Measurements from ENCODE around the gene MC5R.

MC5R gene

GRCh38 chr18:13823707-13824395, at the start of gene MC5R:
MC5R (plus strand) TSS chr18:13824149; CDS start chr18:13825766, 1,617 bp downstream.
- DNase-seq = peak in 49 of 56 donors; percentile 1 to 74 (median 25)

GRCh38 chr18:13775058-13775457, 48.9 kb upstream of the MC5R start:
- no peak for DNase-seq

GRCh38 chr18:13791181-13791580, 32.8 kb upstream of the MC5R start:
- peak in 2 of 56 donors; percentile 1 to 16 for DNase-seq

- no peak for DNase-seq
Observed at GRCh38 chr18:13793819-13794218, 30.1 kb upstream of the MC5R start.

GRCh38 chr18:13796515-13796914, 27.4 kb upstream of the MC5R start:
- no peak for DNase-seq

GRCh38 chr18:13797157-13797611, 26.8 kb upstream of the MC5R start:
- no peak for DNase-seq

- no peak for DNase-seq
Observed at GRCh38 chr18:13799396-13799795, 24.6 kb upstream of the MC5R start.

GRCh38 chr18:13800505-13801259, 23.3 kb upstream of the MC5R start:
- peak in 46 of 56 donors; percentile 6 to 76 (median 34) for DNase-seq

- no peak for DNase-seq
Observed at GRCh38 chr18:13801260-13801601, 22.7 kb upstream of the MC5R start.

GRCh38 chr18:13804305-13804704, 19.6 kb upstream of the MC5R start:
- no peak for DNase-seq

GRCh38 chr18:13808294-13809042, 15.5 kb upstream of the MC5R start:
- DNase-seq = no peak

GRCh38 chr18:13809043-13809430, 14.9 kb upstream of the MC5R start:
- DNase-seq = no peak

GRCh38 chr18:13809531-13810255, 14.3 kb upstream of the MC5R start:
- no peak for DNase-seq

- DNase-seq = no peak
Observed at GRCh38 chr18:13810950-13811485, 12.9 kb upstream of the MC5R start.

- no peak for DNase-seq
Observed at GRCh38 chr18:13811993-13812392, 12.0 kb upstream of the MC5R start.

GRCh38 chr18:13813271-13813849, 10.6 kb upstream of the MC5R start:
- peak in 44 of 56 donors; percentile 4 to 81 (median 29) for DNase-seq

- DNase-seq = no peak
Observed at GRCh38 chr18:13826209-13826608, 2.3 kb downstream of the MC5R start.

- no peak for DNase-seq
Observed at GRCh38 chr18:13831864-13832508, 8.0 kb downstream of the MC5R start.

GRCh38 chr18:13834496-13835015, 10.6 kb downstream of the MC5R start:
- DNase-seq = no peak

- no peak for DNase-seq
Observed at GRCh38 chr18:13835202-13835601, 11.3 kb downstream of the MC5R start.

All from nucleus accumbens (tissue), 56 donors.